ENCODE measurements around the gene PPT2. TPM values are rescaled to one million over a fixed set of nuclear protein-coding genes. Genes with fewer than 3 reads are reported as not detected.
"Not testable (repeated sequence)": the region's sequence is repeated elsewhere in the genome, so short reads cannot be mapped to it uniquely, and the experiment has no call there.

The PPT2 gene
- total RNA-seq, 1 donor, result 30.2 TPM

GRCh38 chr6:32187725-32188380, 33.9 kb downstream of the PPT2 start:
- not testable (repeated sequence) for DNase-seq (ENCODE audit: low read depth in 2 of 3, low spot score in 2 of 3)

GRCh38 chr6:32188381-32189068, 34.6 kb downstream of the PPT2 start:
- no peak for DNase-seq (ENCODE audit: low read depth in 2 of 3, low spot score in 2 of 3)

- DNase-seq (ENCODE audit: low read depth in 2 of 3, low spot score in 2 of 3), result no peak
These were observed 35.3 kb downstream of the PPT2 start for GRCh38 chr6:32189069-32189741.

GRCh38 chr6:32189742-32190053, 35.8 kb downstream of the PPT2 start:
- no peak for DNase-seq (ENCODE audit: low read depth in 2 of 3, low spot score in 2 of 3)

DNA sequence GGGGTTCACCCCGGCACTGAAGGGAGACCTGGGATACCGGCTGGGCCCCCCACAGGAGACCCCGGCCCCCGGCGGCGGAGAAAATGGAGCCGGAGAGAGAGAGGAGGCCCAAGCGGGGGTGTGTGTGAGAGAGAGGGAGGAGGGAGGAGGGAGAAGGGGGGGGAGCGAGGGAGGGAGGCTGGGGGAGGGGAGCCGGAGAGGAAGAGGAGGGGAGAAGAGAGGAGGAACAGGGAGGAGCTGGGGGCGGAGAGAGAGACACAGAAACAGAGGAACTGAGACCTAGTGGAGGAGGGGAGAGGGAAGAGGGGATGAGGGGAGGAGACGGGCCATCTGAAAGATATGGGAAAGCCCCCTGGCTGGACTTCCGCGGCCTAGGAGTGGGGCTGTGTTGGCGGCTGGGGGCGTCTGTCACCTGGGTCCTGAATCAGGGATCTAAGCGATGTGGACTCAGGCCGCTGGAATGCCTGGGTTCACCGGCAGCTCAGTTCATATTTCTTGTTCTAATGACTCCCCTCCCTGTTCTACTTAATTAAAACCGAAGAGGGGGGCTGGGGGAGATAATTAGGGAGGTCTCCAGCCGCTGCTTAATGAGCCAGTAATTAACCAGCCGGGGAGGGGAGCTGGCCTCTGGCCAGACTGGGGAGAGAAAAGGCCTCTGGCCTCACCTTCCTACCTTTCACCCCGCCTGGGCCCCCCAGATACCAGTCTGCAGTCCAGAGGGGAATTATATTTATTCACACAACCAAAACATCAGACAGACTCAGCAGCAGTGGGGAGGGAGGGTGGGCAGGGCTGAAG, 36.3 kb downstream of the PPT2 start, which contains the start of gene PBX2:
PBX2 (minus strand) TSS at position 149 of the 798 bp plus-strand sequence. CDS start 287 bp downstream, outside the sequence.
- DNase-seq (ENCODE audit: low read depth in 2 of 3, low spot score in 2 of 3), result peak in 2 of 3 donors; percentile 91 to 93

DNA sequence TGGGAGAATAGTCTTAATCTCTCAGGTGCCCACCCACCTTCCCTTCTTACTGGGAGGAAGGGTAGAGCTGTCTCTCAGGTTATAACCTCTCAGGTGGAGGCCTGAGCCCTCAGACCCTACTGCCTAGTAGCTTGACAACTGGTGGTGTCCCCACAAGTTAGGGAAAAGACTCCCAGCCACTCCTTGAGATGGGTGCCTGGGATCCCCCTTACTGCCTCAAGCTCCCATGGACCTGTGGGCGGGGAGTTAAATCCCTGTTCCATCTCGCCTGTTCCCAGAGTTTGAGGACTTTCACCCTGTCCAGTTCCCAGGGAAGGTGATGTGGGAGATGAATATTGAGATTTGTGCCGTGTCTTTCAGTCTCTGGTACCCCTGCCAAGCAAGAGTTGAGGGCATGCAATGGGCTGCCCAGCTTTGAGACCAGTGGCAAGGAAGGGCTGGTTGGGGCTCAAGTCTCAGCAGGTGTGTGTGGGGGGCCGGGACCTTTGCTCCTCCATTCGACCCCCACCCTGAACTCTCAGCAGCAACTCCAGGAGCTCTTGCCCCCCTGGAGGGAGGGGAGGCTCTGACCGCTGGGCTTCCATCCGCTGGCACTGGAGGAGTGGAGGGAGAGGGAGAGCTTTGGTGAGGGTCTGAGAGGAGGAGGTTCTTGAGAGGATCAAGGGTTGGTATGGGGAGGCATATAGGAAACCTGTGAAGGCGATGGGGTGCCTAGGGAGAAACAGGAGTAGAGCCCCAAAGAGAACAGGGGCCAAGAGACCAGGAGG, 37.2 kb downstream of the PPT2 start:
- no peak for DNase-seq (ENCODE audit: low read depth in 2 of 3, low spot score in 2 of 3)

DNA sequence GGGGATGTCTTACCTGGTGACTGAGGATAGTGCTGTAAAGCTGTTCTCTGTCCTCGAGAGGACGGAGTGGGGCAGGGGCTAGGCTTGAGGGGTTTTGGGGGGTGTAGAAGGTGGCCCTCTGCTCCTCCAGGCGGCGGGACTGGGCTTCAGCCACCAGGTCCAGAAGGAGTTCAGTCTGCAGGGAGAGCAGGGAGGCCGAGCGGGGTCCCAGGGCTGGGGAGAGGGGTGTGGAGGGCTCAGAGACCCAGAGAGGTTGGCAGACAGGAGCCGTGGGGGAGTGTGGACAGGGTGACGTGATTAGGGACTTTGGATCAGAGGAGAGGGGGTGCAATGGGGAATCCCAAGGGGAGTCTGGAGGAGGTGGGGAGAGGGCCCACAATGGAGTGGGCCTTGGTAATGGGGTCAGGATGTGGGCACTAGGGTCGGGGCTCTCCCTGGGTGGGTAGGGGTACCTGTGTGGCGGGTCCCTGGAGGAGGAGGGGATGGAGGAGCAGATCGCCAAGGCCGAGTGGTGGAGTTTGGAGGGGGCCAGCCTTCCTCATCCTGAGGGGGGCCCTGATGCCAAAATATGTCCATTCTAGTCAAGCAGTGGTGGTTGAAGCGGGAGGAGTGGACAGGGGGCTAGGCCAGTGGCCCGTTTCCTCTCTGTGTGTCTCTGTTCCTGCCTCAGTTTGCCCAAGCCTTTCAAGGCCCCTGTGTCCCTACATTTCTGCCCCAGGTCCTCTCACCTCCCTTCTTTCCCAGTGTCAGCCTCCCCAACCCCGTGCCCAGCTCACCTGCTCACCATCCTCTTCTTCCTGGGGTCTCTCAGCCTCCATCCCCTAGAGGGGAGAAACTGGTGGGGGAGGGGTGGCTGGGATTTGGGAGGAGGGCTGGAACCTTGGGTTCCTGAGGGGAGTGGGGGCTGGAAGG, 38.0 kb downstream of the PPT2 start:
- DNase-seq (ENCODE audit: low read depth in 2 of 3, low spot score in 2 of 3), result no peak

DNA sequence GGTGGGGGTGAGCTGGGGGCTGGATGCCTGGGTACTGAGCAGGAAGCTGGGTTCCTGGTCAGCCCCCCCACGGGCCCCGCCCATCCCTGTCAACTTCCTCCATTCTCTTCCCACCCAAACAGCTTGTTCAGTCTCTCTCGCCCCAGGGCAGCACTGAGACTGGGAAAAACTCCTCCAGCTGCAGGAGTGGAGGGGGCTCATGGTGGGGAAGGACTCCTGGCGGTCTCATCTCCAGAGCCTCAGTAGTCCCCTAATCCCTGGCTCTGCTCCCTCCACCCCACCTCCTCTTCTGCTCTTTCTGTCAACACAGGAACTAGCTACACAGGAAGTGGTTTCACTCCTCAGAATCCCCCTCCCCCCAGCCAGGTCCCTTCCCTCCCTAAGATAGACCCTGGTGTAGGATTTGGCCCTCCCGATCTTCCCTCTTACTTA, 38.7 kb downstream of the PPT2 start, which contains the start of gene GPSM3:
GPSM3 (minus strand) TSS at position 36 of the 432 bp plus-strand sequence. CDS start 130 bp downstream, outside the sequence.
- DNase-seq (ENCODE audit: low read depth in 2 of 3, low spot score in 2 of 3), result peak in 2 of 3 donors; percentile 64 to 71

DNA sequence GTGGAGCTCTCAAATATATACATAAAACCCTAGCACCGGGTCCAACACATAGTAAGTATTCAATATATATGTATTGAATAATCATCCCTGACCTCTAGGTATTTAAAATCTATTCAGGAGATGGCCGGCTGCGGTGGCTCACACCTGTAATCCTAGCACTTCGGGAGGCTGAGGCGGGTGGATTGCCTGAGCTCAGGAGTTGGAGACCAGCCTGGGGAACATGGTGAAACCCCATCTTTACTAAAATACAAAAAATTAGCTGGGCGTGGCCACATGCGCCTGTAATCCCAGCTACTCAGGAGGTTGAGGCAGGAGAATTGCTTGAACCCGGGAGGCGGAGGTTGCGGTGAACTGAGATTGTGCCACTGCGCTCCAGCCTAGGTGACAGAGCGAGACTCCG, 39.2 kb downstream of the PPT2 start:
- not testable (repeated sequence) for DNase-seq (ENCODE audit: low read depth in 2 of 3, low spot score in 2 of 3)

GRCh38 chr6:32194388-32194787, 40.4 kb downstream of the PPT2 start:
- DNase-seq (ENCODE audit: low read depth in 2 of 3, low spot score in 2 of 3), result no peak

GRCh38 chr6:32194825-32195651, 41.1 kb downstream of the PPT2 start:
- peak in 2 of 3 donors; percentile 55 to 73 for DNase-seq (ENCODE audit: low read depth in 2 of 3, low spot score in 2 of 3)

DNA sequence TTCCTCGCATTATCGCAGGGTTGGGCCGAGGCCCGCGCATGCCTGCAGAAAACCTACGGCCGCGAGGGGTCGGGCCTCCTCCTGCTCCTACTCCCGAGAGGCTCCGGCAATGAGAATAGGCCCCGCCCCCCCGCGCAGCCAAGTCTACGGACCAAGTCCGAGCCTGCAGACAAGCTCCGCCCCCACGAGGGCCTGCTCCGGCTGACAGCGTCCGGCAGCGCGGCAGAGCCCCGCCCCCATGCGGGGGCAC, 41.6 kb downstream of the PPT2 start:
- peak; percentile 97 to 100 (median 100) for DNase-seq (ENCODE audit: low read depth in 2 of 3, low spot score in 2 of 3)

- DNase-seq (ENCODE audit: low read depth in 2 of 3, low spot score in 2 of 3), result peak in 2 of 3 donors; percentile 68 to 83
These were observed 42.2 kb downstream of the PPT2 start for GRCh38 chr6:32195902-32196681.

- DNase-seq (ENCODE audit: low read depth in 2 of 3, low spot score in 2 of 3), result peak in 2 of 3 donors; percentile 61 to 74
These were observed 43.0 kb downstream of the PPT2 start for GRCh38 chr6:32196682-32197616.

DNA sequence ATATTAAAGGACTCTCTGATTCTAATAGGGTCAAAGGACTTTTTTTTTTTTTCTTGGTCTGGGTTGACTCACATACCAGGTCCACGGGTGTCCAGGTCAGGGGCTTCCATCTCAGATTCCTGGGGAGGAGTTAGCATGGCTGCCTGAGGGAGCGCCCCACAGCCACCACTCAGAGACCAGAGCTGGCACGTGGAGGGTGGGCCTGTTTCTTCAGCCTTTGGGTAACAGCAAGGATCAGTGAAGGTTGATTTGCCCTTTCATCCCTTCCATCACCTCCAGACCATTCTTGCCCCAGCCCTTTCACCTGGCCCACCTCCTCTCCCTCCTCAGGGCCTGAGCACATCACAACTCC, 44.4 kb downstream of the PPT2 start:
- DNase-seq (ENCODE audit: low read depth in 2 of 3, low spot score in 2 of 3), result no peak

DNA sequence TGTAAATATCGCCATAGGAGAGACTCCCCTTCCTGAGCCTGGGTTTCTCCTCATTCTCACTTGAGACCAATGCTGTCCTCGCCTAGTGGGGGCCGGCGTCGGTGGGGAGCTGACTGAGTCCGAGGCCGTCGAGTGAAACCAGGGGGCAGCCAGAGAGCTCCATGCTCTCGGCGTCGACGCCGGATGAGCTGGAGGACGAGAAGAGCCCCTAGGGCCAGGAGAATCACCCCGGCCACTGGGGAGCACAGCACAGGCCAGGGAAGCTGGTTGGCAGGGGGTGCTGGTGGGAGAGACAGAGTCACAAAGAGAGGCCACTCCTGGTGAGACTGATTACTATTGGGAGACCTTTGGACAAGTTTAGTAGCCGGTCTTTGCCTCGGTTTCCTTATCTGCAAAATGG, 44.9 kb downstream of the PPT2 start:
- no peak for DNase-seq (ENCODE audit: low read depth in 2 of 3, low spot score in 2 of 3)
